Measurements from ENCODE around the gene NFIB. TPM values are rescaled to one million over a fixed set of nuclear protein-coding genes. Genes with fewer than 3 reads are reported as not detected.

NFIB gene
- total RNA-seq, 2 donors from 2014 or later: 47.0 to 65.9 TPM

GRCh38 chr9:14351221-14351836, 37.4 kb upstream of the NFIB start:
- peaks cover 0 to 27% of the 10 kb centered on the region in 2 donors for H3K27me3 ChIP-seq
- TF ChIP-seq POLR2A (IDR thresholded peaks at IDR 0.05) (no peak), CTCF (IDR thresholded peaks at IDR 0.05) (no peak)
- H3K36me3 ChIP-seq (replicated peaks in 1 of 2; ENCODE audit: insufficient read depth in 1 of 2, low read depth in 2 of 2): no peaks in the 10 kb centered on the region
- H3K4me1 ChIP-seq: peaks cover 37% of the 10 kb centered on the region
- 78 to 88% methylated on average over 5 of the region's 5 CpGs for WGBS, 2 donors
- no peaks in the 10 kb centered on the region for H3K9me3 ChIP-seq
- DNase-seq (no peak), ATAC-seq (no peak)
- no peak overlapping the region for H3K27ac ChIP-seq
- H3K4me3 ChIP-seq: no peak overlapping the region
- intact Hi-C loops (cut with DNase I): loop anchor here (5.0 kb wide), 1 partner anchor 924 kb away; no protein-coding TSS in a partner anchor

GRCh38 chr9:14350754-14351153, 36.8 kb upstream of the NFIB start:
- no peak overlapping the region for H3K27ac ChIP-seq
- 72 to 90% methylated on average over 7 to 11 of the region's 11 CpGs for WGBS, 2 donors

GRCh38 chr9:14350349-14350728, 36.4 kb upstream of the NFIB start:
- TF ChIP-seq POLR2A (IDR thresholded peaks at IDR 0.05): no peak
- no peak for TF ChIP-seq CTCF (IDR thresholded peaks at IDR 0.05)
- intact Hi-C loops (cut with DNase I): loop anchor here (5.0 kb wide), 1 partner anchor 923 kb away; no protein-coding TSS in a partner anchor
- Histone ChIP-seq H3K4me1 (peaks cover 44% of the 10 kb centered on the region), H3K27ac (no peak overlapping the region), H3K9me3 (no peaks in the 10 kb centered on the region), H3K36me3 (replicated peaks in 1 of 2; ENCODE audit: insufficient read depth in 1 of 2, low read depth in 2 of 2) (no peaks in the 10 kb centered on the region), H3K4me3 (no peak overlapping the region), H3K27me3 (peaks cover 0 to 37% of the 10 kb centered on the region in 2 donors)
- WGBS, 2 donors: 49 to 66% methylated on average over 10 of the region's 10 CpGs
- ATAC-seq: no peak
- DNase-seq: no peak

More at GRCh38 chr9:14350754-14351153, 36.8 kb upstream of the NFIB start:
- DNase-seq (no peak), ATAC-seq (no peak)
- no peaks in the 10 kb centered on the region for H3K9me3 ChIP-seq
- H3K36me3 ChIP-seq (replicated peaks in 1 of 2; ENCODE audit: insufficient read depth in 1 of 2, low read depth in 2 of 2): no peaks in the 10 kb centered on the region
- intact Hi-C loops (cut with DNase I): loop anchor here (5.0 kb wide), 1 partner anchor 923 kb away; no protein-coding TSS in a partner anchor
- TF ChIP-seq CTCF (IDR thresholded peaks at IDR 0.05): no peak
- TF ChIP-seq POLR2A (IDR thresholded peaks at IDR 0.05): no peak
- H3K4me3 ChIP-seq: no peak overlapping the region
- H3K27me3 ChIP-seq: peaks cover 0 to 33% of the 10 kb centered on the region in 2 donors
- H3K4me1 ChIP-seq: peaks cover 43% of the 10 kb centered on the region

- Histone ChIP-seq H3K27me3 (peaks cover 0 to 38% of the 10 kb centered on the region in 2 donors), H3K36me3 (replicated peaks in 1 of 2; ENCODE audit: insufficient read depth in 1 of 2, low read depth in 2 of 2) (no peaks in the 10 kb centered on the region), H3K27ac (peak overlapping the region in 3 of 4 donors; percentile 7 to 20 (median 12)), H3K4me1 (peaks cover 44% of the 10 kb centered on the region), H3K9me3 (no peaks in the 10 kb centered on the region), H3K4me3 (peak overlapping the region; percentile 8 to 39)
- 18 to 20% methylated on average over 42 of the region's 42 CpGs for WGBS, 2 donors
- no peak for ATAC-seq
- no peak for DNase-seq
- TF ChIP-seq POLR2A (IDR thresholded peaks at IDR 0.05): no peak
- TF ChIP-seq CTCF (IDR thresholded peaks at IDR 0.05): no peak
- intact Hi-C loops (cut with DNase I): loop anchor here (5.0 kb wide), 1 partner anchor 922 kb away; no protein-coding TSS in a partner anchor
Observed at GRCh38 chr9:14349447-14350348, 35.8 kb upstream of the NFIB start.

Measured in body of pancreas (tissue), 4 donors.